MM.1S (cell line): ENCODE data around the gene TRIM66.

Experiments used
- CTCF ChIP-seq: fragments of 300-600 bp; sonication (generic); IDR thresholded peaks from 2 replicates; pipeline ENCODE4 v1.5.1; 2016; ENCODE audit warnings: antibody characterized with exemption, low read length, mixed read lengths
- EZH2 ChIP-seq: fragments of 300-600 bp; sonication (generic); optimal IDR thresholded peaks from 2 replicates; pipeline ENCODE3; 2017; ENCODE audit warnings: low read depth, mild to moderate bottlenecking, antibody characterized with exemption, low read length, mixed read lengths
- EZH2phosphoT487 ChIP-seq: fragments of 300-600 bp; sonication (generic); IDR thresholded peaks from 2 replicates; pipeline ENCODE4 v1.6.1; 2018; ENCODE audit warnings: antibody characterized with exemption, low read length

DNA sequence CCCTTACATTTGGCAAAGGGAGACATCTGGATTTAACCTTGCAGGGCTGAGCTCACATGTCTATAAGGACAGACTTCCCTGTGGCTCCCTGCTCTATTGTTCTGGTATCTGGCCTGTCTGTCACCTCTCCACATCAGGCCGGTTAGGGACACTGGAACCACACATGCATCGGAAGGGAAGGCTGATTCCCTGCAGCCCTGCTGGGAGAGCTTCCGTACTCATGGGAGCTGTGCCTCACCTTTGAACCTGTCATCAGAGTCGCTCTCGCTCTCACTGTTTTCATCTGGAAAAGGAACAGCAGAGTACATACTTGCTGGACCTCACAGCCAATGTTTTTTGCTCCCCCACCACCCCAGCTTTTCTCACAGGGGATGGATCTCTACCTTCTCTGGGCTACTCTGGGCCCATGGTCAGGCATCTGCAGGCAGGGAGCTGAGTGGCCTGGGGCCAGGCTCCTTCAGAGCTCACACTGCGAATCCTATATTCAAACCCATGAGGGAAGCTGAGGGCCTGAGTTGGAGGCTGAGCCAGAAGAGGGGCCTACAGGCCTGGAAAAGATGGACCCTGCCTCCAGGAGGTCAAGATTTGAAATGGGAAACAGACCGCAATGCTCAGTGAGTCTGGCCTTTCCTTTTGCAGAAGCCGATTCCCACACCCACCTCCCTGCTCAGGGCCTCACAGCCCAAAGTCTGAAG lies 31.4 kb upstream of the TRIM66 start:
- TF ChIP-seq CTCF (no peak), EZH2phosphoT487 (no peak), EZH2 (no peak)
